Liver (tissue), 9 donors: ENCODE measurements around the gene PGLYRP2. TPM values are rescaled to one million over a fixed set of nuclear protein-coding genes. Genes with fewer than 3 reads are reported as not detected.

ENCODE experiments used
- DNase-seq: peaks from one replicate; pipeline ENCODE4 v3.0.0-alpha.2; 2017; ENCODE audit warnings: low spot score
- H3K27ac ChIP-seq, 2 donors: one replicate each; pipeline ENCODE4 v1.7.0; 2013; ENCODE audit warnings: inconsistent platforms in 2 of 2, low read length in 2 of 2, control low read depth in 1 of 2, low read depth in 1 of 2, mild to moderate bottlenecking in 1 of 2
- H3K27me3 ChIP-seq, 4 donors: one replicate each; pipeline versions ENCODE4 v1.6.1 to v1.7.0; 2013; ENCODE audit warnings: low read length in 3 of 4, inconsistent platforms in 1 of 4, mild to moderate bottlenecking in 1 of 4, moderate library complexity in 1 of 4; ENCODE audit not compliant: control insufficient read depth in 4 of 4, insufficient read depth in 4 of 4
- H3K36me3 ChIP-seq, 4 donors: one replicate each; pipeline versions ENCODE4 v1.6.1 to v1.7.0; 2013; ENCODE audit warnings: low read length in 3 of 4, mild to moderate bottlenecking in 3 of 4, low read depth in 1 of 4, moderate library complexity in 1 of 4; ENCODE audit not compliant: control insufficient read depth in 4 of 4, insufficient read depth in 3 of 4
- H3K4me1 ChIP-seq, 4 donors: one replicate each; pipeline versions ENCODE4 v1.6.1 to v1.7.0; 2013; ENCODE audit warnings: low read length in 3 of 4, mild to moderate bottlenecking in 3 of 4, moderate library complexity in 1 of 4; ENCODE audit not compliant: control insufficient read depth in 4 of 4, insufficient read depth in 4 of 4
- H3K4me3 ChIP-seq, 3 donors: one replicate each; pipeline versions ENCODE4 v1.6.1 to v1.7.0; 2013; ENCODE audit warnings: low read length in 3 of 3, control low read depth in 1 of 3, low read depth in 1 of 3, mild to moderate bottlenecking in 1 of 3
- H3K9ac ChIP-seq, 2 donors: one replicate each; pipeline ENCODE4 v1.7.0; 2013; ENCODE audit warnings: low read length in 2 of 2, mild to moderate bottlenecking in 2 of 2, moderate library complexity in 2 of 2, control low read depth in 1 of 2, low read depth in 1 of 2
- H3K9me3 ChIP-seq, 4 donors: one replicate each; pipeline versions ENCODE4 v1.6.1 to v1.7.0; 2013; ENCODE audit warnings: low read length in 3 of 4; ENCODE audit not compliant: control insufficient read depth in 4 of 4
- ATF3 ChIP-seq: IDR thresholded peaks from 2 replicates; pipeline ENCODE4 v1.6.1; 2016; ENCODE audit warnings: antibody characterized with exemption
- EGR1 ChIP-seq, 2 donors: IDR thresholded peaks; 2 replicates each; pipeline ENCODE4 v1.6.1; 2016 to 2018; ENCODE audit warnings: antibody characterized with exemption in 2 of 2, low read depth in 2 of 2
- FOXA1 ChIP-seq: IDR thresholded peaks from 2 replicates; pipeline ENCODE4 v1.6.1; 2016; ENCODE audit warnings: antibody characterized with exemption
- FOXA2 ChIP-seq: IDR thresholded peaks from 2 replicates; pipeline ENCODE4 v1.6.1; 2016; ENCODE audit warnings: antibody characterized with exemption
- GABPA ChIP-seq, 2 donors: IDR thresholded peaks in 1 of 2; conservative IDR thresholded peaks in 1 of 2; 2 replicates each; pipeline ENCODE4 v1.6.1; 2016; ENCODE audit warnings: antibody characterized with exemption in 2 of 2, mild to moderate bottlenecking in 1 of 2, moderate library complexity in 1 of 2
- HNF4A ChIP-seq, 2 donors: conservative IDR thresholded peaks; 2 replicates each; pipeline ENCODE4 v1.6.1; 2016; ENCODE audit warnings: antibody characterized with exemption in 2 of 2, mild to moderate bottlenecking in 2 of 2
- HNF4G ChIP-seq: IDR thresholded peaks from 2 replicates; pipeline ENCODE4 v1.6.1; 2016; ENCODE audit warnings: antibody characterized with exemption
- JUND ChIP-seq, 2 donors: IDR thresholded peaks; 2 replicates each; pipeline ENCODE4 v1.6.1; 2016; ENCODE audit warnings: antibody characterized with exemption in 2 of 2
- NR2F2 ChIP-seq: IDR thresholded peaks from 2 replicates; pipeline ENCODE4 v1.6.1; 2016; ENCODE audit warnings: antibody characterized with exemption
- RAD21 ChIP-seq, 2 donors: IDR thresholded peaks; 2 replicates each; pipeline ENCODE4 v1.6.1; 2016; ENCODE audit warnings: antibody characterized with exemption in 2 of 2, mild to moderate bottlenecking in 2 of 2
- REST ChIP-seq: IDR thresholded peaks from 2 replicates; pipeline ENCODE4 v1.6.1; 2016; ENCODE audit warnings: antibody characterized with exemption, mild to moderate bottlenecking
- RXRA ChIP-seq, 2 donors: IDR thresholded peaks; 2 replicates each; pipeline ENCODE4 v1.6.1; 2017 to 2018; ENCODE audit warnings: antibody characterized with exemption in 2 of 2, mild to moderate bottlenecking in 1 of 2
- SP1 ChIP-seq: IDR thresholded peaks from 2 replicates; pipeline ENCODE4 v1.6.1; 2018; ENCODE audit warnings: antibody characterized with exemption, mild to moderate bottlenecking
- TAF1 ChIP-seq: conservative IDR thresholded peaks from 2 replicates; pipeline ENCODE4 v1.6.1; 2016; ENCODE audit warnings: antibody characterized with exemption, mild to moderate bottlenecking
- YY1 ChIP-seq: IDR thresholded peaks from 2 replicates; pipeline ENCODE4 v1.6.1; 2016; ENCODE audit warnings: antibody characterized with exemption, mild to moderate bottlenecking
- ZBTB33 ChIP-seq: IDR thresholded peaks from 2 replicates; pipeline ENCODE4 v1.6.1; 2016; ENCODE audit warnings: antibody characterized with exemption
- WGBS: extraction: QIAGEN DNeasy Blood & Tissue Kit; methylation state at CpG from one replicate; pipeline ENCODE4 v1.1.7; 2013; 5-methylcytosine and 5-hydroxymethylcytosine counted together
- polyA plus RNA-seq, 2 donors: library from polyadenylated mRNA; stranded (reverse) in 1 of 2; unstranded in 1 of 2; fragments of 200-250 nt in 1 of 2; fragments of >200 nt in 1 of 2; fragmentation: Nextera tagmentation in 1 of 2; extraction: Ambion mirVana in 1 of 2; gene quantifications; one replicate each; pipeline versions ENCODE4 v1.2.1 to v1.2.3, GENCODE V29; 2013 to 2015
- total RNA-seq, 2 donors: library from RNA; depleted of rRNA; stranded (reverse); fragments of >200 nt; gene quantifications; one replicate each; pipeline ENCODE4 v1.2.3, GENCODE V29; 2014
- TF ChIP-seq, protein P1 (sequence below): fragments of 150-350 bp; IDR thresholded peaks from 2 replicates; pipeline ENCODE4 v1.5.1; 2017; ENCODE audit warnings: improper control_type of control experiment, low read depth, low read length; ENCODE audit not compliant: missing input control
- TF ChIP-seq, protein P2 (sequence below): IDR thresholded peaks from 2 replicates; pipeline ENCODE4 v1.6.1; 2016; ENCODE audit warnings: antibody characterized with exemption
- donor health status: healthy.
- donor health status: healthy.
- donor health status: healthy.
- donor health status: healthy.
- donor health status: healthy.

Gene PGLYRP2
- total and polyA plus RNA-seq, 4 donors = 9.9 to 134 (median 92.4) TPM

DNA sequence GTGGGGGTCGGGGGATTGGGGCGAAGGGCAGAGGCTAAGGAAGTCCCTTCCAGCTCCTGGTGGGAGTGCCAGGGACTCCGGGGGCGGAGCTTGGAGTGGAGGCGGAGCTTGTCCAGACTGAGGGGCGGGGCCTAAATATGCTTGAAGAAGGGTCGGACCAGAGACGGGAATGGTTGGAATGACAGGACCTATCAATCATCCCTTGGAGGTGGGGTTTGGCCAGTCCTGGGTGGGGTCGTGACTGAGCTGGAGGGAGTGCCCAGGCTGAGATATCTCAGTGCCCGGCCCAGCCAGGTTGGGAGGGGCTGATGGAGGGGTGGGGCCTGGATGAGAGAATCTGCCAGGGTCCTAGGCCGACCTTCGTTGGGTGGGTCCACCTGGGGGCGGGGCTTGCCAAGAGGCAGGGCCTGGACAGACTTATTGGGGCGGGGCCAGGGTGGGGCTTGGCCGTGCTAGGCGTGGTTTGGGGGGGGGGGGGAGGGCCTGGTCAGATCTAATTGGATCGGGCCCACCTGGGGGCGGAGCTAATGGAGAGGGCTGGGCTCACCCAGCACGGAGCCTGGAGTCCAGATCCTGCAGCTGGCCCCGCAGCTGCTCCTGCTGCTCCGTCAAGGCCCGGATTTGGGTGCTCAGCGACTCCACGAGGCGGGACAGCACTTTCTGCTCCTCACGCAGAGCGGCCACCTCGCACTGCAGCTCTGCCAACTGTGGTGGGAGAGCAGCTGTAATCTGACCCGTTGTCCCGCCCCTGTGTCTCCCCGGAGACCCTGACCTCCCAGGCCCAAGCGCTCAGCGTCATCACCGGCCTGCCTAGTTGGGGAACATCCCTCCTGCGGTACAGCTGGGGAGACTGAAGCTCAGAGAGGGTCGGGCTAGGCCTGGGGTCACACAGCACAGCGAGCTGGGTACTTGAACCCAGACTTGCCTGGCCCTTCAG lies 26.9 kb downstream of the PGLYRP2 start:
- Histone ChIP-seq H3K36me3 (no peaks in the 10 kb centered on the region), H3K27ac (peak overlapping the region; percentile 9 to 52), H3K27me3 (no peaks in the 10 kb centered on the region), H3K9me3 (no peaks in the 10 kb centered on the region), H3K4me1 (peaks cover 11 to 39% (median 30%) of the 10 kb centered on the region in 4 donors), H3K4me3 (peak overlapping the region in 2 of 3 donors; percentile 45 to 53), H3K9ac (no peak overlapping the region)
- WGBS = 18% methylated on average over 37 of the region's 37 CpGs
- TF ChIP-seq RAD21 (IDR thresholded peaks at IDR 0.05) = no peak
- TF ChIP-seq, protein P1, sequence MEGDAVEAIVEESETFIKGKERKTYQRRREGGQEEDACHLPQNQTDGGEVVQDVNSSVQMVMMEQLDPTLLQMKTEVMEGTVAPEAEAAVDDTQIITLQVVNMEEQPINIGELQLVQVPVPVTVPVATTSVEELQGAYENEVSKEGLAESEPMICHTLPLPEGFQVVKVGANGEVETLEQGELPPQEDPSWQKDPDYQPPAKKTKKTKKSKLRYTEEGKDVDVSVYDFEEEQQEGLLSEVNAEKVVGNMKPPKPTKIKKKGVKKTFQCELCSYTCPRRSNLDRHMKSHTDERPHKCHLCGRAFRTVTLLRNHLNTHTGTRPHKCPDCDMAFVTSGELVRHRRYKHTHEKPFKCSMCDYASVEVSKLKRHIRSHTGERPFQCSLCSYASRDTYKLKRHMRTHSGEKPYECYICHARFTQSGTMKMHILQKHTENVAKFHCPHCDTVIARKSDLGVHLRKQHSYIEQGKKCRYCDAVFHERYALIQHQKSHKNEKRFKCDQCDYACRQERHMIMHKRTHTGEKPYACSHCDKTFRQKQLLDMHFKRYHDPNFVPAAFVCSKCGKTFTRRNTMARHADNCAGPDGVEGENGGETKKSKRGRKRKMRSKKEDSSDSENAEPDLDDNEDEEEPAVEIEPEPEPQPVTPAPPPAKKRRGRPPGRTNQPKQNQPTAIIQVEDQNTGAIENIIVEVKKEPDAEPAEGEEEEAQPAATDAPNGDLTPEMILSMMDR = no peak
- no peak for TF ChIP-seq FOXA1
- no peak for TF ChIP-seq JUND (IDR thresholded peaks at IDR 0.05)
- no peak for TF ChIP-seq EGR1 (IDR thresholded peaks at IDR 0.05; ENCODE audit: low read depth in 2 of 2)
- peak in 1 of 2 donors; percentile 15 for TF ChIP-seq HNF4A (conservative IDR thresholded peaks at IDR 0.05)
- TF ChIP-seq ATF3 = no peak
- TF ChIP-seq TAF1 = peak; percentile 77
- TF ChIP-seq YY1 = peak; percentile 20
- TF ChIP-seq RXRA (IDR thresholded peaks at IDR 0.05) = no peak
- TF ChIP-seq HNF4G = no peak
- TF ChIP-seq ZBTB33 = no peak
- TF ChIP-seq NR2F2 = peak; percentile 32
- TF ChIP-seq, protein P2, sequence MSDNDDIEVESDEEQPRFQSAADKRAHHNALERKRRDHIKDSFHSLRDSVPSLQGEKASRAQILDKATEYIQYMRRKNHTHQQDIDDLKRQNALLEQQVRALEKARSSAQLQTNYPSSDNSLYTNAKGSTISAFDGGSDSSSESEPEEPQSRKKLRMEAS = no peak
- peak; percentile 69 for TF ChIP-seq REST
- TF ChIP-seq FOXA2 = no peak
- TF ChIP-seq GABPA (IDR thresholded peaks at IDR 0.05 in 1 of 2, conservative IDR thresholded peaks at IDR 0.05 in 1 of 2) = no peak
- peak; percentile 30 for TF ChIP-seq SP1
- DNase-seq = peak; percentile 89
